Adipocyte (in vitro differentiated cells): ENCODE measurements around the gene MAGI1.

ENCODE experiments used
- DNase-seq: peaks from one replicate; pipeline ENCODE4 v3.0.0-alpha.2; 2015; ENCODE audit warnings: low read depth
- H3K27me3 ChIP-seq: replicated peaks from 2 replicates; pipeline ENCODE4 v1.7.0; 2013; ENCODE audit warnings: mild to moderate bottlenecking, low read length, moderate library complexity; ENCODE audit not compliant: control insufficient read depth, insufficient read depth
- H3K36me3 ChIP-seq: 2 replicates; pipeline ENCODE4 v1.7.0; 2013; ENCODE audit warnings: low read length, mild to moderate bottlenecking, moderate library complexity; ENCODE audit not compliant: control insufficient read depth, insufficient read depth, severe bottlenecking
- H3K4me1 ChIP-seq: 2 replicates; pipeline ENCODE4 v1.7.0; 2013; ENCODE audit warnings: mild to moderate bottlenecking, low read length, moderate library complexity; ENCODE audit not compliant: control insufficient read depth, insufficient read depth
- H3K4me3 ChIP-seq: 2 replicates; pipeline ENCODE4 v1.7.0; 2013; ENCODE audit warnings: mild to moderate bottlenecking, low read length, moderate library complexity
- H3K9ac ChIP-seq: 2 replicates; pipeline ENCODE4 v1.7.0; 2013; ENCODE audit warnings: mild to moderate bottlenecking, low read length, moderate library complexity
- H3K9me3 ChIP-seq: 2 replicates; pipeline ENCODE4 v1.7.0; 2013; ENCODE audit warnings: mild to moderate bottlenecking, low read length, moderate library complexity; ENCODE audit not compliant: control insufficient read depth

The MAGI1 gene

DNA sequence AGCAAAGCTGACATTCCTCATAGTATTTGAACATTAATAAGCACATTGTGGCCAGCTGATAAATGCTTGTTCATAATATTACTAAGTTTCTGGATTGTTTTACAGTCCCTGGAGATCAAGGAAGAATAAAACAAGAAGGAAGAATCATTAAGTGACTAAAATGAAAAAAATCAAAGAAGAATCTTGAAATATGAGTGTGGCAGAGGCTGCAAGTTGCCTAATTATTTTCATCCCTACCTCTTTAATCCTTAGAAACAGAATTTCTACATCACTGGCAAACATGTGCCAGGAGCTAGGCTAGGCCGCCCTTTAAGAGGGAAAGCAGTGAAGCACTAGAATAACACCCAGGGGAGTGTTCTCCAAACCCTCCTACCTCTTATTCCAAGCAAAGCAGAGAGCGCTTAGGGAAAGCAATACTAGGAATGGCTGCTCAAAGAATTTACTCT lies 98.9 kb downstream of the MAGI1 start:
- Histone ChIP-seq H3K36me3 (no peaks in the 10 kb centered on the region), H3K4me3 (peak overlapping the region; percentile 50), H3K9ac (peak overlapping the region; percentile 13), H3K27me3 (no peaks in the 10 kb centered on the region), H3K4me1 (peaks cover 25% of the 10 kb centered on the region), H3K9me3 (no peaks in the 10 kb centered on the region)
- no peak for DNase-seq

GRCh38 chr3:65939184-65939583 lies 99.5 kb downstream of the MAGI1 start:
- Histone ChIP-seq H3K9me3 (no peaks in the 10 kb centered on the region), H3K4me3 (peak overlapping the region; percentile 50), H3K27me3 (no peaks in the 10 kb centered on the region), H3K4me1 (peaks cover 25% of the 10 kb centered on the region), H3K9ac (peak overlapping the region; percentile 13), H3K36me3 (no peaks in the 10 kb centered on the region)
- DNase-seq = no peak

DNA sequence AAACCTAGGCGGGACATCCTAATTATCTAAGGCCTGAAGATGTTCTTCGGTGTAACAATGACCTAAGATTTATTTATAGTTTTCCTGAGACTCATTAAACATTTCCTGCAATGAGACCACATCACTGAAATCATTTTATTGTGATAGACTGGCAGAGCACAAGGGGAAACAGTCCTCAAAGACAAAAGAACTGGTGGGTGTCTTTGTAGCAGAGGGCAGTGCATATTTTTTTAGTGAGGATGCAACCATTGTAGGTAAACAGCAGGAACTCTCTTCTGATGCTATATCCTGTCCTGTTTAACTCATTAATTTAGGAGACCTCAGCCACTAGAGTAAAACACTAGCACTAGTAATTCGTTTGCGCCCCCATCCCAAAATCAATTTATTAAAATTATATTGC lies 100.0 kb downstream of the MAGI1 start:
- Histone ChIP-seq H3K27me3 (no peaks in the 10 kb centered on the region), H3K4me3 (no peak overlapping the region), H3K9ac (no peak overlapping the region), H3K36me3 (no peaks in the 10 kb centered on the region), H3K4me1 (peaks cover 25% of the 10 kb centered on the region), H3K9me3 (no peaks in the 10 kb centered on the region)
- DNase-seq = no peak

GRCh38 chr3:65938147-65938546 lies 100.6 kb downstream of the MAGI1 start:
- Histone ChIP-seq H3K9ac (no peak overlapping the region), H3K4me3 (no peak overlapping the region), H3K36me3 (no peaks in the 10 kb centered on the region), H3K4me1 (peaks cover 25% of the 10 kb centered on the region), H3K27me3 (no peaks in the 10 kb centered on the region), H3K9me3 (peaks cover 4% of the 10 kb centered on the region)
- no peak for DNase-seq

DNA sequence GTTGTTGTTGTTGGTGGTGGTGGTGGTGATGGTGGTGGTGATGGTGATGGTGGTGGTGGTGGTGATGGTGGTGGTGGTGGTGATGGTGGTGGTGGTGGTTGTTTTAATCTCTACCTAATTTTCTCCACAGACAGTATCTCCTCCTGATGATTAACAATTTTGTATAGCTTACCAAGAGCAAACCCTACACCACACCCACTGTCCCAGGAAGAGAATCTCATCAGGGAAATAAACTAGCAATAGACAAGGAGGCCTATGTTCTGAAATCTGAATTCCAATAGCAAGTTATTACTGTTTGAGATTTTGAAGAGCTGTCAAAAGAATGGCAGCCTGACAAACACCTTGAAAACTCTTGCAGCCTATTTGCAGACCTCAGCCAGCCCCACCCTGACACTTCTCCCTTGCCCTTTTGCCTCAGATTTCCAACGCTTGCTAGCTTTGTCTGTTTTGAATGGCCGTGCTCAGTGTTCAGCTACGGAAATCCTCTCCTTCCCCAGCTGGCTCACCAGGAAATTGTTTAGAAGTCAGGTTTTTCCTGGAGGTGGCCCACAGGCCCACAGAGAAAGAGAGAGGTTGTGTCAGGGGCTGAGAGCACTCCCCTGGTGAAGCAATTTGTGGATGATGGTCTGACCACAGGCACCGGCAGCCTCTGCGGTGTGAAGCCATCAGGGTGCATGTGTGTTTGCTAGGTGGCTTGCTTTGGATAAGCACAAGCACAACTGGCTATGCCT lies 101.6 kb downstream of the MAGI1 start:
- no peaks in the 10 kb centered on the region for H3K27me3 ChIP-seq
- peaks cover 12% of the 10 kb centered on the region for H3K9me3 ChIP-seq
- H3K36me3 ChIP-seq = no peaks in the 10 kb centered on the region
- H3K4me1 ChIP-seq = peaks cover 24% of the 10 kb centered on the region
- H3K9ac ChIP-seq = no peak overlapping the region
- no peak overlapping the region for H3K4me3 ChIP-seq
- DNase-seq = no peak

- Histone ChIP-seq H3K27me3 (no peaks in the 10 kb centered on the region), H3K36me3 (no peaks in the 10 kb centered on the region), H3K9ac (no peak overlapping the region), H3K9me3 (peaks cover 12% of the 10 kb centered on the region), H3K4me3 (no peak overlapping the region), H3K4me1 (peaks cover 22% of the 10 kb centered on the region)
- no peak for DNase-seq
These were observed 103.0 kb downstream of the MAGI1 start for GRCh38 chr3:65935724-65936123.

DNA sequence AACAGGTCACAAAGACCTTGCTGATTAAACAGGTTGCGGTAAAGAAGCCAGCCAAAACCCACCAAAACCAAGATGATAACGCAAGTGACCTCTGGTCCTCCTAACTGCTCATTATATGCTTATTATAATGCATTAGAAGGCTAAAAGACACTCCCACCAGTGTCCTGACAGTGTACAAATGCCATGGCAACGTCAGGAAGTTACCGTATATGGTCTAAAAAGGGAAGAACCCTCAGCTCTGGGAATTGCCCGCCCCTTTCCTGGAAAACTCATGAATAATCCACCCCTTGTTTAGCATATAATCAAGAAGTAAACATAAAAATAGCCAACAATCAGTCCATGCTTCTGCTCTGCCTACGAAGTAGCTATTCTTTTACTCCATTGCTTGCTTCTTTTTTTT lies 108.1 kb downstream of the MAGI1 start:
- H3K9ac ChIP-seq = no peak overlapping the region
- no peaks in the 10 kb centered on the region for H3K27me3 ChIP-seq
- H3K4me3 ChIP-seq = no peak overlapping the region
- H3K4me1 ChIP-seq = no peaks in the 10 kb centered on the region
- no peak for DNase-seq
- peaks cover 12% of the 10 kb centered on the region for H3K9me3 ChIP-seq
- no peaks in the 10 kb centered on the region for H3K36me3 ChIP-seq

DNA sequence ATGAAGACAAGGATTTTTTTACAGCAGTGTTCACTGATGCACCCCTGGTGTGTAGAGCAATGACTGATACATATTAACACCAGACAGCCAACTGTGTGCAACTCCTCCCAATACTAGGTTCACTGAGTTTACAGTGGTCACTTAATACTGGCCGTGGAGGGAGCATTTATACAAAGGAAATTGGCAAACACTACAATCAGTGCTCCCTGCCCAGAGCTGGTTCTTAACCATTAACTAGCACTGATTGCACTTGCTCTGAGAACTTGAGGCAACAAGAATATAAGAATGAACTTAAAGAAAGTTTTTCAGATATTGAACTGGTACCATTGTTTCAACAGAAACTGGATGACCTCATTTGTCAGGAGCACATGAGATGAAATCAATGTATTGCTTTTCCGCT lies 110.6 kb downstream of the MAGI1 start:
- no peaks in the 10 kb centered on the region for H3K27me3 ChIP-seq
- no peak for DNase-seq

GRCh38 chr3:65927576-65927975 lies 111.1 kb downstream of the MAGI1 start:
- no peak for DNase-seq
- no peak overlapping the region for H3K4me3 ChIP-seq

More for the DNA sequence above, 110.6 kb downstream of the MAGI1 start:
- Histone ChIP-seq H3K9me3 (peaks cover 7% of the 10 kb centered on the region), H3K4me1 (no peaks in the 10 kb centered on the region), H3K4me3 (no peak overlapping the region), H3K9ac (no peak overlapping the region), H3K36me3 (no peaks in the 10 kb centered on the region)

DNA sequence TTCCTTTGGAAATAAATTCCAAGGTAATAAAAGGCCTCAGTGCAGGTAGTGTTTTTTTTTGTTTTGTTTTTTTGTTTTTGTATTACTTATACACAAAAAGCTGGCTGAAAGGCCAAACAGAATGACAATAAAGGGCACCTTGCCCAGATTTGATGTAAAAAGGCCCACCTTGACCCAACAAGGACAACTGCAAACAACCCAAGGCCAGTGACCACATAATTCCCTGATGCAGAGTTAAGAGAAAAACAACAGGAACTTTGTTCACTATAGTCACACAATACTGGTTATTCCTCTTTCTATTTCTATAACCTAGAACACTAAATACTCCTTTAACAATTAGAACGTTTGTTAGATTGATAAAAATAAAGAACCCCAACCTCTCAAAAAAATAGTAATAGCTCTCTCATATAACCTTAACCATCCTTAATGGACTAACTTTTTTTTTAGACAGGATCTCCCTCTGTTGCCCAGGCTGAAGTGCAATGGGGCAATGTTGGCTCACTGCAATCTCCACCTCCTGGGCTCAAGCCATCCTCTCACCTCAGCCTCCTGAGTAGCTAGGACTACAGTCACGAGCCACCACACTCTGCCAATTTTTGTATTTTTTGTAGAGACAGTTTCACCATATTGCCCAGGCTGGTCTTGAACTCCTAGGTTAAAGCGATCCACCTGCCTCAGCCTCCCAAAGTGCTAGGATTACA lies 113.3 kb downstream of the MAGI1 start:
- Histone ChIP-seq H3K36me3 (no peaks in the 10 kb centered on the region), H3K9me3 (no peaks in the 10 kb centered on the region), H3K4me1 (peaks cover 3% of the 10 kb centered on the region), H3K4me3 (no peak overlapping the region), H3K9ac (no peak overlapping the region), H3K27me3 (no peaks in the 10 kb centered on the region)
- DNase-seq = no peak

More at GRCh38 chr3:65927576-65927975, 111.1 kb downstream of the MAGI1 start:
- H3K9ac ChIP-seq = no peak overlapping the region
- H3K9me3 ChIP-seq = peaks cover 2% of the 10 kb centered on the region
- no peaks in the 10 kb centered on the region for H3K4me1 ChIP-seq
- H3K36me3 ChIP-seq = no peaks in the 10 kb centered on the region
- H3K27me3 ChIP-seq = no peaks in the 10 kb centered on the region

DNA sequence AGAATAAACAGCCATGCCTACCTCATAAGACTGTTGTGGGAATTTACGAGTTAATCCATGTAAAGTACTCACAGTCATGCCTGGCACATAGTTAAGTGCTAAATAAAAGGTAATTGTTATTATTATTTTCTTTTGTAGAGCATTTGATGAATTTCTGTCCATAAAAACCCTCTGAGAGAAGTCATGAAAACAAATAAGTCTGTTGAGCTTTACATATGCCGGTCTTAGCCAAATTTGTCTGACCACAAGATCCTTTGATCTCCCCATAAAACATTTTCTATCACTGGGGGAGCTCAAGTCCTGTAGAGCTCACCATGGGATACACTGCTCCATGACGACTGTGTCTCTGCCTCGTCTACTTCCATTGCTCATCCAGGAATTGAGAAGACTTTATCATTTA lies 114.0 kb downstream of the MAGI1 start:
- H3K9me3 ChIP-seq = no peaks in the 10 kb centered on the region
- peaks cover 7% of the 10 kb centered on the region for H3K4me1 ChIP-seq
- DNase-seq = no peak
- H3K27me3 ChIP-seq = no peaks in the 10 kb centered on the region
- H3K9ac ChIP-seq = no peak overlapping the region
- no peaks in the 10 kb centered on the region for H3K36me3 ChIP-seq
- no peak overlapping the region for H3K4me3 ChIP-seq
